GM19467 (cell line): ENCODE measurements around the gene BCL2L11.

Source experiments
- ATAC-seq: cut with Tn5 transposase; IDR thresholded peaks from one replicate; pipeline ENCODE4 v1.9.1; 2021; ENCODE audit warnings: mild to moderate bottlenecking, moderate library complexity; ENCODE audit not compliant: unreplicated experiment

BCL2L11 gene

GRCh38 chr2:111167076-111167862 lies 46.6 kb downstream of the BCL2L11 start:
- ATAC-seq = no peak

DNA sequence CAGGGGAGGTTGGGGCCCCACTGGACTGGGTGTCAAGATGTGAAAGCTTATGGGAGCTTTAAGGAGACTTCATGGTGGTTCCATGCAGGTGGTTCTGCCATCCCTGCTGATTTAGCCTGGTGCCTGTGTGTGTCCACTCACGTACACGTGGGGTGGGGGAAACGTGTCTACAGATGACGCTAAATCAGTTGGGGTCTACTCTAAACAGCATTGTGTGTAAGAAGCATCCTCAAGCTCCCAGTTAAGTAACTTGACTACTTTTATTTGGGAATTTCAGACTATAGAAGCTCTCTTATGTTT lies 47.1 kb downstream of the BCL2L11 start:
- ATAC-seq = no peak

DNA sequence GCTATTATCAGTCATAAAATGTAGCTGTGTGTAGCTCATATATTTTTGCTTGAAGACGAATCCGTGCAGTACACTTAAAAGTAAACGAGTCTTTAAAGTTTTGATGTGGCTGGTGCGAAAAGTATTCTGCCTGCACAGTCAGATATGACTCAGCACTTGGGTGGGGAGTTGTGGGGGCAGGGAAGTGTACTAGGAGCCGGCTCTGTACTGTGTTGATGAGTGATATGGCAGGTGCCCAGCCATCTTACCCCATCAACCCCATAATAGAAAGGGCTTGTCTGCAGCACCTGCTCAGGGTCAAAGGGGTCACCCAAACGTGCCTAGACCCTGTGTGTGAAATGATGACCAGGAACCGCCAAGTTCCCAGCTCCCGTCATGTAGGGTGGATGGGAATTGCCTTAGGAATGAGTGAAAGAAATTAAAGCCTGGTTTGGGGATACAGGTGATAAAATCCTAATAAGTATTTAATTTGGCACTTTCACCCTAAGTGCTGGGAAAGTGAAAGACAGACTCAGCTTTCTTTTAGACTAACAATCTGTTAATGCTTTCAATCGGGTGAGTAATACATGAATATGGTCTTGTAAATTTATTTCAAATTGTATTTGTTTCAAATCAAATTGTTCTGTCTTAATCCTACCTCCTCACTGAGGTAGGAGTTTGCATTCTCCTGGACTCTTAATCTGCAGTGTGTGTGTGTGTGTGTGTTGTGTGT lies 48.0 kb downstream of the BCL2L11 start:
- ATAC-seq = no peak

GRCh38 chr2:111169268-111169667 lies 48.6 kb downstream of the BCL2L11 start:
- no peak for ATAC-seq

DNA sequence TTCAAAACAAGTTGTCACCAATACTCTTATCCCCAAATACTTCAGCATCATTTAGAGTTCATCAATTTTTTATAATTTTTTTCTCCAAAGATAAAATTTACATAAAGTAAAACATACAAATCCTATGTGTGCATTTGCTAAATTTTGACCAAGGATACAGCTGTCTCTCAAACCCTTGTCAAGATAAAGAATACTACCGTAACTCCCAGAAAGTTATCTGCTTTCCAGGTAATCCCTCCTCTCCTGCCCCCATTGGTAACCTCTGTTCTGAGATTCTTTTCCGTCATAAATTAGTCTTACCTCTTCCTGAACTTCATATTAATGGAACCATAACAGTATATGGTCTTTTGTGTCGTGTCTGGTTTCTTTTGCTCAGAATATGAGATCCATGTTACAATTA lies 49.2 kb downstream of the BCL2L11 start:
- ATAC-seq = no peak

GRCh38 chr2:111171337-111171930 lies 50.7 kb downstream of the BCL2L11 start:
- ATAC-seq = no peak

- ATAC-seq = no peak
Observed at GRCh38 chr2:111172666-111173065, 52.0 kb downstream of the BCL2L11 start.

GRCh38 chr2:111173338-111173737 lies 52.6 kb downstream of the BCL2L11 start:
- no peak for ATAC-seq

DNA sequence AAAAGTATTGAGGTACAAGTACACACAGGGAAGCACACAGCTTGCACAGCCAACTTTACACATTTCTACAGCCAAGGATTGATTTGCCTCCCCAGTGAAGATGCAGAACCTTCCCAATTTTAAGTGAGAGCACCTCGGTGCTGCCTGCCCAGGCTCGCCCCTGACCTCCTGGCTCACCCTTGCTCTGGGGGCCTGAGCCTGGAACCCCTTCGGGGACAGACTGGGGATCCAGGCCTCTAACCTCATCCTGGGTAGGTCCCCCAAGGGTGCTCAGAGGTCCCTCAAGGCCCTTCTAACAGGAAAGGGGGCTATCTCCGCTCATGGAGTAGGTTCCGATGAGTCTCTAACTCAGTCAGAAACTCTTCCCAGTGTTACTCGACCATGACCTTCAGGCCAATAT lies 53.1 kb downstream of the BCL2L11 start:
- no peak for ATAC-seq

DNA sequence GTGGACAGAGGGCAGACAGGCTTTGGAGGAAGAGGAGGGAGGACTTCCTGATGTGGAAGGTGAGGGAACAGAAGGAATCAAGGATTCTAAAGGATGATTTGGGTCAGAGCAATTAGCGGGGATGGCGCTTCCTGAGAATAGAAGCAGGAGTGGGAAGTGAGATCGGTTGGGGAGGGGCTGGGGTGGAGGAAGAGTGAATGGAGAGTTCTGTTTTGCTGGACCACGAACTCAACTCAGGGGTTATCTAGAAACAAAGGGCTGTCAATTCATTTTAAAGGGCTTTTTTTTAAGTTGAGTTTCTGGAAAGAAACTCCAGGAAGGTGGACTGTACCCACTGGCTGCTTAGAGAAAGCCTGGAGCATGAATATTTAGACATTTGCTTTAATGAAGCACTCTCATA lies 54.9 kb downstream of the BCL2L11 start:
- ATAC-seq = no peak

- no peak for ATAC-seq
Observed at GRCh38 chr2:111176388-111176787, 55.7 kb downstream of the BCL2L11 start.

DNA sequence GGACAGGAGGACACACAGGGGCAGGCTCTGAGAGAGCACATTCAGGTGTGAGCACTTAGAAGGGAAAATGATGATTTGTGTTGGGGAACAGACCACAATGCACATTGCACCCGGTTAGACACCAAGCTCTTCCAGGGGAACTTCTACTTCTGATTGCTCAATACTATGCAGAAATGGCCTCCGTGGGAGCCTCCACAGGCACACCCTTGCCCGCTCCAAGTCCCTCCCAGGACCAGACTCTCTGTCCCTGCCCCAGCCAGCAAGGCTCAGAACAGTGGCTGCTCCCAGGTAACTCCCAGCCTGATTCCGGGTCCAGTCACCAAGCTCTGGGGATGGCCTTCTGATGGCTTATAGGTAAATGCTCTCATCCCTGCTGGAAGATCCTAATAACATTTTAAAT lies 56.2 kb downstream of the BCL2L11 start:
- ATAC-seq = no peak

DNA sequence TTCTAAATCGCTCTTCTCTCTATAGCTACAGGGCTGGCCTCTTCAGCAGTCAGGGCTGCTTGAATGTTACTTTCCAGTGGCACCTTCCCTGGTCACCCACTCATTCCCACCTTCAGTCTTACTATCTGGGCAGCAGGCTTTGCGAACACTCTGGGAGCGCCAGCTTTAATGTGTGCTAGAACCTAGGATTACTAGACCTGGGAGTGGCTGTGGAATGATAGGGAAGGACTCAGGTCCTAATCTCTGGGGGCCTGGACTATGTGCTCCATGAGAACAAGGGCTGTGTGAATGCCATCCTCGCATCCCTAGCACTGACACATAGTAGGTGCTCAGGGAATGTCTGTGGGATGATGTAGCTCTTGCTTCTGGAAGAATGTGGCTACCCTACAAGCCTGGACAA lies 57.6 kb downstream of the BCL2L11 start:
- ATAC-seq = no peak

- ATAC-seq = no peak
Observed at GRCh38 chr2:111178730-111179405, 58.2 kb downstream of the BCL2L11 start.

DNA sequence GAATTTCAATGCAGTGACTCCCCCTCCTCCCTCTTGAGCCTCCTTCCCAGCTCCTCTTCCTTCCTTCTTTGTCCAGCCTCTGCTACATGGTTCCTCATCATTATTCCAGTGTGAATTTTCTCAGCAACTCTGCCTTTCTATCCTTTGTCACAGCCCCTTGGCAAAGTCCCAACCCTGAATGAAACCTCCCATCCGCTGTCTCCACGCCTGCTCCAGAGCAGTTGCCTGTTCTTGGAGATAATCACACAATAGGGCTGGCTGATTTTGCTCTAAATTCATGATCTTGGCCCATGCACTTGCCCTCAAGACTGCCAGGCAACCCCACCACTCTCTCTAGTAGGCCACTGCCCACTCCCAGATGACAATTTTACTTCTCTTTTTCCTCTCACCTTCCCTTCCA lies 61.4 kb downstream of the BCL2L11 start:
- no peak for ATAC-seq

DNA sequence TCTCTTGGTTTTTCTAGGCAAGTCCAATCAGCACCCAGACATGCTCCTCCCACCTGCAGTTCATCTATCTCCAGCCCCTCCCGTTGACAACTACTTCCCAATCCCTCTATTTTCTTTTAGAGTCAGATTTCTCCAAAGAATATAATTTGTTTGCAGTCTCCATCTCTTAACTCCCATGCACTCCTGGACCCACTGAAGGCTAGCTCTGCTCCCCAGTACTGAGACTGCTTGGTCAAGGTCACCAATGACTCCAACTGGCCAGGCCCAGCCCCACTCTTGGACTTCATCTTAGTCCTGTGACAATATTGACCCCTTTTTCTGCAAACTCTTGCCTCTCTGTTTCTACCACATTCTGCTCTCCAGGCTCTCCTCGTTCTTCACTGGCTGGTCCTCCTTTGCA lies 62.0 kb downstream of the BCL2L11 start:
- ATAC-seq = no peak

GRCh38 chr2:111184725-111185310 lies 64.1 kb downstream of the BCL2L11 start:
- no peak for ATAC-seq

GRCh38 chr2:111185361-111186022 lies 64.8 kb downstream of the BCL2L11 start:
- no peak for ATAC-seq

DNA sequence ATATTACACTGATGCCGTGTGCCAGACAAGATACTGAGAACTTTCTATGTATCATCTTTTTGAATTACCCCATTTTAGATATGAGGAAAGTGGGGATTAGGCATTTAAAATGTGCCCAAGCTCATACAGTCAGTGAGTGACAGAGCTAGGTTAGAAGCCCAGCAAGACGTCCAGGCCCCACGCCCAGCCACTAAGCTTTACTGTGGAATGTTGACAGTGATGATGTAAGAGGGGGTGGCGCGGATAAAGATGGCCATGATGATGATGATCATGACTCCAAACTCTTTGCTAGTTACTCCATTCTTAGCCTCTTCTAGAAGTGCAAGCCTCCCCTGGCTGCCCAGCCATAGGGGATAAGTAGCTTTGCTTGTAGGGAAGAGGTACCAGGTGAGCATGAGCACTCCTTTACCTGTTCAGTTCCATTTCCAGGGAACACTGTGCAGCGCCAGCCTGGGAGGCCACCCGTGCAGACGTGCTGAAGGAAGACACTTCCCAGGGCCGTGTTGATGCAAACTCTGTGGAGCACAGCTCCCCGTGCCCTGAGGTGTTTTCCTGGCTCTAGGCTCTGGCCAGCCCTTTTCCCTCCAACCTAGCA lies 65.5 kb downstream of the BCL2L11 start:
- ATAC-seq = no peak

- no peak for ATAC-seq
Observed at GRCh38 chr2:111186933-111187332, 66.2 kb downstream of the BCL2L11 start.
